ENCODE measurements around the gene SLCO4C1.

- TF ChIP-seq EZH2 (IDR thresholded peaks at IDR 0.05) (no peak), POLR2AphosphoS5 (IDR thresholded peaks at IDR 0.05; ENCODE audit: borderline replicate concordance, low read depth, low read length) (no peak)
These were observed 7.5 kb downstream of the SLCO4C1 start for GRCh38 chr5:102288630-102289029.

Measured in SK-N-MC (cell line).